Measurements from ENCODE around the gene SLC35B1.
"Not testable (repeated sequence)": the region's sequence is repeated elsewhere in the genome, so short reads cannot be mapped to it uniquely, and the experiment has no call there.

The SLC35B1 gene

GRCh38 chr17:49699966-49700575 is 7.7 kb downstream of the SLC35B1 start:
- DNase-seq: no peak

GRCh38 chr17:49698005-49698404 is 9.8 kb downstream of the SLC35B1 start:
- no peak for DNase-seq

GRCh38 chr17:49696233-49696761 is 11.5 kb downstream of the SLC35B1 start:
- peak; percentile 48 for DNase-seq

GRCh38 chr17:49695698-49696232 is 12.0 kb downstream of the SLC35B1 start:
- DNase-seq: no peak

GRCh38 chr17:49694847-49695697 is 12.7 kb downstream of the SLC35B1 start:
- peak; percentile 81 for DNase-seq

GRCh38 chr17:49692751-49693150 is 15.0 kb downstream of the SLC35B1 start:
- no peak for DNase-seq

- DNase-seq: no peak
Observed at GRCh38 chr17:49691677-49692191, 16.0 kb downstream of the SLC35B1 start.

GRCh38 chr17:49691086-49691676 is 16.6 kb downstream of the SLC35B1 start:
- DNase-seq: no peak

GRCh38 chr17:49690256-49690655 is 17.5 kb downstream of the SLC35B1 start:
- no peak for DNase-seq

- DNase-seq: no peak
Observed at GRCh38 chr17:49688848-49689247, 18.9 kb downstream of the SLC35B1 start.

- DNase-seq: peak; percentile 45
Observed at GRCh38 chr17:49687878-49688491, 19.8 kb downstream of the SLC35B1 start.

GRCh38 chr17:49681106-49681979 is 26.4 kb downstream of the SLC35B1 start:
- DNase-seq: no peak

GRCh38 chr17:49680314-49680713 is 27.4 kb downstream of the SLC35B1 start:
- no peak for DNase-seq

GRCh38 chr17:49677933-49678847 is 29.6 kb downstream of the SLC35B1 start, which contains the start of gene SPOP:
Gene SPOP (minus strand): TSS chr17:49678097. CDS start chr17:49622810, 55,287 bp downstream.
- DNase-seq: peak; percentile 99

- peak; percentile 98 for DNase-seq
Observed at GRCh38 chr17:49677134-49677932, 30.4 kb downstream of the SLC35B1 start.

- peak; percentile 30 for DNase-seq
Observed at GRCh38 chr17:49676276-49676868, 31.4 kb downstream of the SLC35B1 start.

- DNase-seq: no peak
Observed at GRCh38 chr17:49674507-49674906, 33.3 kb downstream of the SLC35B1 start.

- not testable (repeated sequence) for DNase-seq
Observed at GRCh38 chr17:49673679-49674078, 34.1 kb downstream of the SLC35B1 start.

GRCh38 chr17:49670641-49671040 is 37.1 kb downstream of the SLC35B1 start:
- DNase-seq: no peak

All from CD4-positive, alpha-beta T cell treated with Interleukin-17A for 4 hours (primary cell).